Natural killer cell treated with Interleukin-12 subunit alpha and Interleukin-12 subunit beta and Interleukin-15 and Interleukin-18, amount 100 ng/mL, for 72 hours (primary cell): ENCODE results near the gene KCND2. TPM values are rescaled to one million over a fixed set of nuclear protein-coding genes. Genes with fewer than 3 reads are reported as not detected.
"Not testable (repeated sequence)": the region's sequence is repeated elsewhere in the genome, so short reads cannot be mapped to it uniquely, and the experiment has no call there.

Experiments
- ATAC-seq, 2 donors: fragments of 150-1000 bp; cut with Tn5 transposase in 1 of 2; sonication (Bioruptor Pico), chemical (Tn5 transposase) in 1 of 2; 2 replicates each; pipeline ENCODE4 v1.10.0; 2021
- DNase-seq: peaks from one replicate; pipeline ENCODE4 v3.0.0; 2022; ENCODE audit warnings: low spot score
- H3K27ac Mint-ChIP-seq, 2 donors: 1 replicate in 1 of 2; 2 replicates in 1 of 2; pipeline ENCODE4 v1.8.0; 2022; ENCODE audit warnings: mixed read lengths in 2 of 2, mild to moderate bottlenecking in 1 of 2, moderate library complexity in 1 of 2
- H3K27me3 Mint-ChIP-seq, 2 donors: 1 replicate in 1 of 2; 2 replicates in 1 of 2; pipeline ENCODE4 v1.8.0; 2022; ENCODE audit warnings: mixed read lengths in 2 of 2
- H3K36me3 Mint-ChIP-seq: one replicate; pipeline ENCODE4 v1.8.0; 2022; ENCODE audit warnings: mixed read lengths
- H3K4me1 Mint-ChIP-seq, 2 donors: 1 replicate in 1 of 2; 2 replicates in 1 of 2; pipeline ENCODE4 v1.8.0; 2022; ENCODE audit warnings: low read depth in 2 of 2, mixed read lengths in 2 of 2, mild to moderate bottlenecking in 1 of 2
- H3K4me3 Mint-ChIP-seq: one replicate; pipeline ENCODE4 v1.8.0; 2022; ENCODE audit warnings: mixed read lengths
- H3K9me3 Mint-ChIP-seq: 2 replicates; pipeline ENCODE4 v1.8.0; 2022; ENCODE audit warnings: mixed read lengths
- total RNA-seq, 2 donors: library from RNA; stranded (reverse); gene quantifications; one replicate each; pipeline ENCODE4 v1.2.3, GENCODE V29; 2022

Gene KCND2
- total RNA-seq, result not detected

- DNase-seq, result no peak
- Mint-ChIP-seq H3K4me1 (no peaks in the 10 kb centered on the region), H3K9me3 (peaks cover 3% of the 10 kb centered on the region), H3K4me3 (no peak within 1 kb of the TSS), H3K36me3 (no peaks in the 10 kb centered on the region), H3K27ac (no peak within 1 kb of the TSS), H3K27me3 (peaks cover 6% of the 10 kb centered on the region in 2 donors)
- ATAC-seq, result no peak
These were observed at the start of gene KCND2 for GRCh38 chr7:120272701-120273475. Gene KCND2, plus strand, starts transcription at chr7:120273175.

GRCh38 chr7:120226188-120226587 is 46.8 kb upstream of the KCND2 start:
- Mint-ChIP-seq H3K36me3 (peaks cover 4% of the 10 kb centered on the region), H3K4me3 (no peak overlapping the region), H3K27me3 (no peaks in the 10 kb centered on the region), H3K27ac (no peak overlapping the region), H3K9me3 (peaks cover 14% of the 10 kb centered on the region), H3K4me1 (no peaks in the 10 kb centered on the region)
- ATAC-seq, result no peak
- no peak for DNase-seq

GRCh38 chr7:120227255-120227654 is 45.7 kb upstream of the KCND2 start:
- Mint-ChIP-seq H3K36me3 (peaks cover 4% of the 10 kb centered on the region), H3K4me1 (no peaks in the 10 kb centered on the region), H3K9me3 (peaks cover 14% of the 10 kb centered on the region), H3K27ac (no peak overlapping the region), H3K27me3 (no peaks in the 10 kb centered on the region), H3K4me3 (no peak overlapping the region)
- ATAC-seq, result no peak
- no peak for DNase-seq

DNA sequence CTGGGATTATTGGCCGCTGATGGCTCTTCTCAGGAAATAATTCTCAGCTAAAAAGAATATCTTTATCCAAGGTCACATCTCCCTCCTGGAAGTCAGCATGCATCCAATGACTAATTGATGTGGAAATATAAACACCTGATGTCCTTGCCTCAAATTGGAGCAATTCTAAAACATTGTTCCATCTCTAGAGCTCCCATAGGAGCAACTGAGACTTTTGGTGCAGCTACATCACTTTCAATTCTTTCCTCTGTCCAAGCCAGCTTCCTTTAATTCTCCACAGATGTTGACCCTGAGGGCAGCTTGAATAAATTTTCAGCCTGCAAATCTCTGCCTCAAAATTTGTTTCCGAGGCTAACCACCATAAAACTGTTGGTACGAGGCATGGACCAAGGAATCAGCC is 43.9 kb upstream of the KCND2 start:
- H3K27me3 Mint-ChIP-seq, result no peaks in the 10 kb centered on the region
- DNase-seq, result no peak
- no peak overlapping the region for H3K27ac Mint-ChIP-seq

DNA sequence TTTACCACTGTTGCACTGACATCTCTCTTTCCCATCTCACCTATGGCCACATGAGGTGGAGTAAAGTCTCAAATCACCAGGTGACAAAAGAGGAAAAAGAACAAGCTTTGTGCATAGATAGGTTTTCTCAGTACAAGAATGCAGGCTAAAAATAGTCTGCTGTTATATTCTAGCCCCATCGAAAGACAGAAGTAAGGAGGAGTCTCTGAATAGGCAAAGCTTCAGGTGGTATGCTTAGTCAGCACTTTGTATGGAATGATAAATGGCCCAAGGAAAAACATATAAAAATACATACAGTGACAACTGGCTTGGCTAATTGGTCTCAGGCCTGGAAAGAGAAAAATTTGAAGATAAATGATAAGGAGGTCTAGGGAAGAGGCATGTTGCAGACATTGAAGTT is 39.6 kb upstream of the KCND2 start:
- Mint-ChIP-seq H3K4me1 (no peaks in the 10 kb centered on the region), H3K36me3 (peaks cover 4% of the 10 kb centered on the region), H3K4me3 (no peak overlapping the region), H3K27me3 (no peaks in the 10 kb centered on the region), H3K27ac (no peak overlapping the region), H3K9me3 (peaks cover 25% of the 10 kb centered on the region)
- ATAC-seq (no peak), DNase-seq (no peak)

More for the DNA sequence above, 43.9 kb upstream of the KCND2 start:
- peaks cover 19% of the 10 kb centered on the region for H3K9me3 Mint-ChIP-seq
- H3K4me3 Mint-ChIP-seq, result no peak overlapping the region
- no peaks in the 10 kb centered on the region for H3K4me1 Mint-ChIP-seq
- H3K36me3 Mint-ChIP-seq, result peaks cover 4% of the 10 kb centered on the region
- ATAC-seq, result no peak

DNA sequence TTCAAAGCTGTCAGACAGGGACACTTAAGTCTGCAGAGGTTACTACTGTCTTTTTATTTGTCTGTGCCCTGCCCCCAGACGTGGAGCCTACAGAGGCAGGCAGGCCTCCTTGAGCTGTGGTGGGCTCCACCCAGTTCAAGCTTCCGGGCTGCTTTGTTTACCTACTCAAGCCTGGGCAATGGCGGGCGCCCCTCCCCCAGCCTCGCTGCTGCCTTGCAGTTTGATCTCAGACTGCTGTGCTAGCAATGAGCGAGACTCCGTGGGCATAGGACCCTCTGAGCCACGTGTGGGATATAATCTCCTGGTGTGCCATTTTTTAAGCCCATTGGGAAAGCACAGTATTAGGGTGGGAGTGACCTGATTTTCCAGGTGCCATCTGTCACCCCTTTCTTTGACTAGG is 32.6 kb upstream of the KCND2 start:
- not testable (repeated sequence) for H3K4me3 Mint-ChIP-seq, H3K4me1 Mint-ChIP-seq, H3K36me3 Mint-ChIP-seq, ATAC-seq, H3K27me3 Mint-ChIP-seq, H3K27ac Mint-ChIP-seq, DNase-seq
- H3K9me3 Mint-ChIP-seq, result peaks cover 19% of the 10 kb centered on the region

GRCh38 chr7:120241973-120242372 is 31.0 kb upstream of the KCND2 start:
- Mint-ChIP-seq H3K4me3 (no peak overlapping the region), H3K9me3 (peaks cover 21% of the 10 kb centered on the region), H3K4me1 (no peaks in the 10 kb centered on the region), H3K36me3 (peaks cover 4% of the 10 kb centered on the region), H3K27me3 (no peaks in the 10 kb centered on the region), H3K27ac (no peak overlapping the region)
- ATAC-seq, result no peak
- DNase-seq, result no peak

- Mint-ChIP-seq H3K36me3 (no peaks in the 10 kb centered on the region), H3K27ac (no peak overlapping the region), H3K9me3 (peaks cover 23% of the 10 kb centered on the region), H3K27me3 (no peaks in the 10 kb centered on the region), H3K4me3 (no peak overlapping the region), H3K4me1 (no peaks in the 10 kb centered on the region)
- no peak for ATAC-seq
- DNase-seq, result no peak
These were observed 18.1 kb upstream of the KCND2 start for GRCh38 chr7:120254845-120255244.

DNA sequence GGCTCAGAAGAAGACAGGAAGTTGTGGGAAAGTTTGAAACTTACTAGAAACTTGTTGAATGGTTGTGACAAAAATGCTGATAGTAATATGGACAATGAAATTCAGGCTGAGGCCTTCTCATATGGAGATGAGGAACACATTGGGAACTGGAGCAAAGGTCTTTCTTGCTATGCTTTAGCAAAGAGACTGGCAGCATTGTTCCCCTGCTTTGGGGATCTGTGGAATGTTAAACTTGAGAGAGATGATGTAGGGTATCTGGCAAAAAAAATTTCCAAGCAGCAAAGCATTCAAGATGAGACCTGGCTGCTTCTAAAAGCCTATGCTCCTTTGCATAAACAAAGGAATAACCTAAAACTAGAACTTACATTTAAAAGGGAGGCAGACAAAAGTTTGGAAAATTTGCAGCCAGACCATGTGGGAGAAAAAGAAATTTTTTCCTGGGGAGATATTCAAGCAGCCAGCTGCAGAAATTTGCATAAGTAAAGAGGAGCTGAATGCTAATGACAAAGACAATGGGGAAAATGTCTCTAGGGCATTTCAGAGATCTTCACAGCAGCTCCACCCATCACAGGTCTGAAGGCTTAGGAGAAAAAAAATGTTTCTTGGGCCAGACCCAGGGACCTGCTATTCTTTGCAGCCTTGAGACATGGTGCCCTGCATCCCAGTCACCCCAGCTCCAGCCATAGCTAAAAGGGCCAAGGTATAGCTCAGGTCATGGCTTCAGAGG is 16.5 kb upstream of the KCND2 start:
- Mint-ChIP-seq H3K4me1 (no peaks in the 10 kb centered on the region), H3K36me3 (no peaks in the 10 kb centered on the region), H3K4me3 (no peak overlapping the region), H3K9me3 (peaks cover 27% of the 10 kb centered on the region), H3K27me3 (no peaks in the 10 kb centered on the region), H3K27ac (no peak overlapping the region)
- no peak for ATAC-seq
- no peak for DNase-seq

GRCh38 chr7:120259386-120259785 is 13.6 kb upstream of the KCND2 start:
- ATAC-seq, result no peak
- H3K4me3 Mint-ChIP-seq, result no peak overlapping the region

DNA sequence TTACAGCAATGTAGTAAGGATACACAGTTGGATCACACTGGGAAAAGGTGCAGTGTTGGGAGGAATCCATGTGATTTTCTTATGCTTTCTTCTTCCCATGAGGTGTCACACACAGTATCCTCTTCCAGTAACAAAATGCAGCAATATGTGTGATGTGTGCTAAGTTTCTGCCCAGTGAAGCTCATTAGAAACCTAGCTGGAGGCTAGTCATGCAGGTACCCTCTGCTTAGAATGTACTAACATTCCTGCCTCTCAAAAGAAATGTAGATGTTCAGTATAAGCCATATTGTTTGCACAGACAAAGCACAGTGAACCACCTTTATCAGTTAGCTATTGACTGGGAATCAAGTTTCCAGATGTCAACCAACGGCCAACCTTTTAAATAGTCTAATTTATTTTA is 12.9 kb upstream of the KCND2 start:
- H3K4me1 Mint-ChIP-seq, result no peaks in the 10 kb centered on the region
- H3K36me3 Mint-ChIP-seq, result no peaks in the 10 kb centered on the region
- H3K27me3 Mint-ChIP-seq, result no peaks in the 10 kb centered on the region
- H3K27ac Mint-ChIP-seq, result no peak overlapping the region
- ATAC-seq, result no peak
- H3K4me3 Mint-ChIP-seq, result no peak overlapping the region
- DNase-seq, result no peak
- peaks cover 16% of the 10 kb centered on the region for H3K9me3 Mint-ChIP-seq

More at GRCh38 chr7:120259386-120259785, 13.6 kb upstream of the KCND2 start:
- Mint-ChIP-seq H3K9me3 (peaks cover 21% of the 10 kb centered on the region), H3K36me3 (no peaks in the 10 kb centered on the region), H3K27me3 (no peaks in the 10 kb centered on the region), H3K27ac (no peak overlapping the region), H3K4me1 (no peaks in the 10 kb centered on the region)
- no peak for DNase-seq

DNA sequence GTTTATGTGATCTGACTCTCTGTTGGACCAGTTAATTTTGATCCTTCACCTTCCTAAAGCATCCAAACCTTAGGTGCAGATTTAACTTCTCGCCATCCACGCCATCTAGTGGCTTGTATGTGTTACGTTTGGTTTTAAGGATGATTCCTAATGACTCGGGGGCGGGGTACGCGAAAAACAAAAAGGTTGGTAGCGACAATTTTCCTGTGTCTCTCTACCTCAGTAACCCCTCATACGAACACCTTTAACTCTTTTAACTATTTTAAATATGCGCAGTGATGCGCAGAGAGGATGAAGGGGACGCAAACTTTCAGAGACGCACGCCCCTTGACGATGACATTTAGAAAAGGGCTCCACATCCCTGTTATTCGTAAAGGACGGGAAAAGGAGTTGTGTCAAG is 714 bp upstream of the KCND2 start:
- no peaks in the 10 kb centered on the region for H3K36me3 Mint-ChIP-seq
- H3K9me3 Mint-ChIP-seq, result peaks cover 3% of the 10 kb centered on the region
- H3K4me3 Mint-ChIP-seq, result no peak overlapping the region
- DNase-seq (no peak), ATAC-seq (no peak)
- no peaks in the 10 kb centered on the region for H3K4me1 Mint-ChIP-seq
- H3K27me3 Mint-ChIP-seq, result peaks cover 6% of the 10 kb centered on the region in 2 donors
- H3K27ac Mint-ChIP-seq, result no peak overlapping the region

GRCh38 chr7:120273476-120273975 is 551 bp downstream of the KCND2 start:
- Mint-ChIP-seq H3K36me3 (no peaks in the 10 kb centered on the region), H3K4me1 (no peaks in the 10 kb centered on the region), H3K4me3 (no peak overlapping the region), H3K9me3 (no peaks in the 10 kb centered on the region), H3K27ac (no peak overlapping the region), H3K27me3 (peaks cover 6% of the 10 kb centered on the region in 2 donors)
- ATAC-seq (no peak), DNase-seq (no peak)

DNA sequence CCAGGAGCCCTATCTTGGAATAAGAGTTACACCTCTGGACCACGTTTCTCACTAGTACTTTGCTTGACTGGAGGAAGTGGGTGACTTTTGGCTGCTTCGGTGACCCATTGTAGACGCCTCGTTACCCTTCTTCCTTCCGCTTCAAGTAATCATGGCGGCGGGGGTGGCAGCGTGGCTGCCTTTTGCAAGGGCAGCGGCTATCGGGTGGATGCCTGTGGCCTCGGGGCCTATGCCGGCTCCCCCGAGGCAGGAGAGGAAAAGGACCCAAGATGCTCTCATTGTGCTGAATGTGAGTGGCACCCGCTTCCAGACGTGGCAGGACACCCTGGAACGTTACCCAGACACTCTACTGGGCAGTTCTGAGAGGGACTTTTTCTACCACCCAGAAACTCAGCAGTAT is 1.5 kb downstream of the KCND2 start:
- H3K4me1 Mint-ChIP-seq, result no peaks in the 10 kb centered on the region
- no peak overlapping the region for H3K4me3 Mint-ChIP-seq
- ATAC-seq, result no peak
- H3K27ac Mint-ChIP-seq, result no peak overlapping the region
- H3K36me3 Mint-ChIP-seq, result no peaks in the 10 kb centered on the region
- no peak for DNase-seq
- H3K9me3 Mint-ChIP-seq, result no peaks in the 10 kb centered on the region
- H3K27me3 Mint-ChIP-seq, result peaks cover 6% of the 10 kb centered on the region in 2 donors
